AG04449 (cell line): ENCODE data around the gene FBP2.

Experiments used
- CTCF ChIA-PET: fragments of 350-600 bp; formaldehyde crosslinking; extraction: SDS; loops from one replicate; lab custom pipeline; 2021; ENCODE audit warnings: antibody characterized with exemption; lab: Yijun Ruan, JAX
- POLR2A ChIA-PET: fragments of 400-600, 350-600 bp; formaldehyde crosslinking; extraction: SDS; loops from one replicate; lab custom pipeline; 2020; ENCODE audit warnings: antibody characterized with exemption, inconsistent platforms; lab: Yijun Ruan, JAX
- DNase-seq: peaks from one replicate; pipeline ENCODE4 v3.0.0-alpha.2; 2010; ENCODE audit warnings: low read depth, low spot score
- H3K4me3 ChIP-seq: 2 replicates; pipeline ENCODE4 v1.5.1; 2011; ENCODE audit warnings: low read depth, mild to moderate bottlenecking, control low read depth, low read length
- CTCF ChIP-seq: IDR thresholded peaks from one replicate; pipeline ENCODE4 v1.5.1; 2011; ENCODE audit warnings: mild to moderate bottlenecking, moderate library complexity, low read length, control low read depth, inconsistent platforms; ENCODE audit not compliant: insufficient read depth; ENCODE audit errors: missing control alignments

FBP2 gene

DNA sequence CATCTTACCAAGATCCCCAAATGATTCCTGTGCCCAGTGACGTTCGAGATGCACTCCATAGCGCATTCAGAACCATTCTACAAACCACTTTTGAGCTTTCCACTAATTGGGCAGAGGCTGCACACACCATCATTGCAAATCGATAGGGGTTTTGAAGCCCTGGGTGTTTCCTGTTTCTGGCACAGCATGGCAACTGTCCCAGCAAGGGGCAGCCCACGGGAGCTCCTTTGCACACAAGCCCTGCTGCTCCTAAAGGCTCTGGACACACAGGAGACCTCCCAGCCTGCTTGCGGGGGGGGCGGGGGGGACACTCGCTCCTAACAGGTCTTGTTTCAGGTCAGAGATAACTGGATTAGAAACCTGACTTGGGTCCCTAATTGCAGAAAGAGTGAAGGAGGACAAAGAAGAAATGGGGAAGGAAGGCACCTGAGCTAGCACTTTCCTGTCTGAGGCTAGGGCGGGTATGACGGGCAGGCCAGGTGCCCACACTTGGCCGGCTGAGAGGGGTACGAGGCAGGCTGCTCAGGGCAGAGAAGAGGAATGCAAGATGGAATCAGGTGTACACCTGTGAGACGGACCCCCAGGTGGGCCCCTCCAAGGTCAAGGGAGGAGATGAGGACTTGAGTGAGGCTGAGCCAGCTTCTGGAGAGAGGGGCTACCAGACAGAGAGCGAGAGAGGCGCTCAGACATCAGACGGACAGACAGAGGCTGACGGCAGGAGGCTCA is 44.9 kb upstream of the FBP2 start:
- no peak overlapping the region; the same call in 1 of the 2 replicates for H3K4me3 ChIP-seq
- no peak for DNase-seq
- ChIA-PET POLR2A (interaction anchor here (0.7 kb wide), 1 partner anchor 10 kb away, joined by 3 read pairs; no protein-coding TSS in a partner anchor), CTCF (no interaction called here)
- no peak for TF ChIP-seq CTCF

GRCh38 chr9:94632737-94633136 is 39.1 kb upstream of the FBP2 start:
- H3K4me3 ChIP-seq, result no peak overlapping the region
- TF ChIP-seq CTCF, result no peak
- DNase-seq, result no peak
- ChIA-PET CTCF (no interaction called here), POLR2A (no interaction called here)

GRCh38 chr9:94631599-94631998 is 38.0 kb upstream of the FBP2 start:
- ChIA-PET CTCF (no interaction called here), POLR2A (no interaction called here)
- no peak for DNase-seq
- no peak for TF ChIP-seq CTCF
- no peak overlapping the region for H3K4me3 ChIP-seq

- ChIA-PET CTCF (interaction anchor here (2.1 kb wide), 1 partner anchor 500 kb away, joined by 6 read pairs; no protein-coding TSS in a partner anchor), POLR2A (no interaction called here)
- H3K4me3 ChIP-seq, result no peak overlapping the region
- TF ChIP-seq CTCF, result no peak
- no peak for DNase-seq
These were observed 37.2 kb upstream of the FBP2 start for GRCh38 chr9:94630833-94631232.

DNA sequence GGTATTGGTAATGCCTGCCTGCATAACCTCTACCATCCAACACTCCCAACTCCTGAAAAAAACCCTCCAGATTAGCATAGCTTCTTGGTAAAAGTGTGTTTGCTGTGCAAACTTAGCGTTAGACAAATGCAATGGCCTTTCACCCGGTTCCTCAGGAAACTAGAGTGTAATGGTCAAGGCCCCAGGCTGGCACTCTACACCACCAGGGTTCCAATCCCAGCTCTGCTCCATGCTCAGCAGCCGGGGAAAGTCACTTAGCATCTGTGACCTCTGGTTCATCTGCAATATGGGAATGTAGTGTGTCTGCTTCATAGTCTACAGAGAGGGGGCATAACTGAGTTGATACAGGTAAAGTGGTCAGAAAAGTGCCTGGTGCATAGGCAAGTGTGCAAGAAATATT is 36.7 kb upstream of the FBP2 start:
- no peak for TF ChIP-seq CTCF
- CTCF ChIA-PET, result interaction anchor here (1.0 to 2.1 kb wide), 2 partner anchors 13 to 501 kb away, joined by 3 to 6 read pairs; no protein-coding TSS in a partner anchor

GRCh38 chr9:94627287-94627686 is 33.7 kb upstream of the FBP2 start:
- DNase-seq, result no peak
- POLR2A ChIA-PET, result no interaction called here
- CTCF ChIA-PET, result no interaction called here
- no peak overlapping the region for H3K4me3 ChIP-seq
- no peak for TF ChIP-seq CTCF

More for the DNA sequence above, 36.7 kb upstream of the FBP2 start:
- POLR2A ChIA-PET, result no interaction called here
- DNase-seq, result no peak
- no peak overlapping the region for H3K4me3 ChIP-seq
